Lung (tissue), 12 donors: Measurements from ENCODE around the gene SGPL1. TPM values are rescaled to one million over a fixed set of nuclear protein-coding genes. Genes with fewer than 3 reads are reported as not detected.

Source experiments
- ATAC-seq: fragments of 200-7000 bp; cut with Tn5 transposase; one replicate; pipeline ENCODE4 v1.9.1; 2020; ENCODE audit warnings: moderate number of reproducible peaks; ENCODE audit not compliant: insufficient read depth, low FRiP score
- DNase-seq, 3 donors: peaks; one replicate each; pipeline ENCODE4 v3.0.0-alpha.2; 2013 to 2017
- H3K27ac ChIP-seq, 2 donors: one replicate each; pipeline ENCODE4 v1.5.1; 2013; ENCODE audit warnings: mild to moderate bottlenecking in 2 of 2, moderate library complexity in 2 of 2, control low read depth in 1 of 2, inconsistent platforms in 1 of 2, low read depth in 1 of 2, low read length in 1 of 2
- H3K27me3 ChIP-seq, 3 donors: one replicate each; pipeline ENCODE4 v1.5.1; 2013; ENCODE audit warnings: low read length in 2 of 3; ENCODE audit not compliant: control insufficient read depth in 3 of 3, insufficient read depth in 3 of 3
- H3K36me3 ChIP-seq, 4 donors: one replicate each; pipeline ENCODE4 v1.5.1; 2013; ENCODE audit warnings: low read length in 4 of 4, mild to moderate bottlenecking in 1 of 4, moderate library complexity in 1 of 4; ENCODE audit not compliant: control insufficient read depth in 4 of 4, insufficient read depth in 4 of 4
- H3K4me1 ChIP-seq, 5 donors: one replicate each; pipeline ENCODE4 v1.5.1; 2013; ENCODE audit warnings: low read length in 5 of 5, mild to moderate bottlenecking in 2 of 5, moderate library complexity in 1 of 5; ENCODE audit not compliant: control insufficient read depth in 5 of 5, insufficient read depth in 5 of 5
- H3K4me3 ChIP-seq: one replicate; pipeline ENCODE4 v1.5.1; 2013; ENCODE audit warnings: mild to moderate bottlenecking, control low read depth, moderate library complexity
- H3K9ac ChIP-seq, 2 donors: one replicate each; pipeline ENCODE4 v1.5.1; 2013; ENCODE audit warnings: low read length in 2 of 2, control low read depth in 1 of 2; ENCODE audit not compliant: insufficient read depth in 1 of 2
- H3K9me3 ChIP-seq, 4 donors: one replicate each; pipeline ENCODE4 v1.5.1; 2013; ENCODE audit warnings: low read length in 3 of 4, mild to moderate bottlenecking in 1 of 4, moderate library complexity in 1 of 4; ENCODE audit not compliant: control insufficient read depth in 4 of 4, insufficient read depth in 3 of 4
- WGBS, 2 donors: extraction: QIAGEN DNeasy Blood & Tissue Kit; methylation state at CpG; one replicate each; pipeline ENCODE4 v1.1.7; 2013; 5-methylcytosine and 5-hydroxymethylcytosine counted together
- polyA plus RNA-seq, 2 donors: library from polyadenylated mRNA; stranded (reverse); fragments of 200-250 nt; gene quantifications; one replicate each; pipeline ENCODE4 v1.2.1, GENCODE V29; 2013
- total RNA-seq, 2 donors: library from RNA; depleted of rRNA in 1 of 2; stranded (reverse); fragments of >200 nt in 1 of 2; gene quantifications; one replicate each; pipeline ENCODE4 v1.2.1, GENCODE V29; 2014 to 2021
- TF ChIP-seq, protein P1 (sequence below): IDR thresholded peaks from 2 replicates; pipeline ENCODE4 v1.5.1; 2012; ENCODE audit warnings: mild to moderate bottlenecking; ENCODE audit errors: control extremely low read depth, extremely low read depth
- donor health status: control.
- donor health status: control.
- donor health status: Bipolar disorder and iron deficiency.
- donor health status: healthy.
- donor health status: DM: yes; HTN: yes; CAD: no.

SGPL1 gene
- total and polyA plus RNA-seq, 4 donors: 8.3 to 57.4 (median 30.8) TPM

DNA sequence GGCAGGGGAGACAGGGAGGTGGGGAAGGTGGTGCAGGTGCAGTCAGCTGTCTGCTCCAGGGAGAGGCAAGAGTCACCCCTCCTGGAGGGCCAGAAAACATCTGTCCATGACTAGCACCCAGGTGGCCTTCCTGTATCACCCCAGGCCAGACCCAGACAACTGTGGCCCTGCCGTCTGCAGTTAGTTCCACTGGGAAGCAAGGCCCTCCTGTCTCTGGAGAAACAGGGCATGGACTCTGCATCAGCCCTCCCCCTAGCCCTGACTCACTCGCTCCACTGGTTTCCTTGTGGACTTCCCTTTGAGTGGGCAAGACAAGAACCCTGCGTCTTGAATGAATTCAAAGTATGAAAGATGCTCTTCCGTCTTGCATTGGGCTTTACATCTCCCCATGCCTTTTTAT is 43.1 kb upstream of the SGPL1 start:
- H3K4me1 ChIP-seq: peaks cover 0 to 5% (median 0%) of the 10 kb centered on the region in 5 donors
- no peak overlapping the region for H3K27ac ChIP-seq
- TF ChIP-seq, protein P1, sequence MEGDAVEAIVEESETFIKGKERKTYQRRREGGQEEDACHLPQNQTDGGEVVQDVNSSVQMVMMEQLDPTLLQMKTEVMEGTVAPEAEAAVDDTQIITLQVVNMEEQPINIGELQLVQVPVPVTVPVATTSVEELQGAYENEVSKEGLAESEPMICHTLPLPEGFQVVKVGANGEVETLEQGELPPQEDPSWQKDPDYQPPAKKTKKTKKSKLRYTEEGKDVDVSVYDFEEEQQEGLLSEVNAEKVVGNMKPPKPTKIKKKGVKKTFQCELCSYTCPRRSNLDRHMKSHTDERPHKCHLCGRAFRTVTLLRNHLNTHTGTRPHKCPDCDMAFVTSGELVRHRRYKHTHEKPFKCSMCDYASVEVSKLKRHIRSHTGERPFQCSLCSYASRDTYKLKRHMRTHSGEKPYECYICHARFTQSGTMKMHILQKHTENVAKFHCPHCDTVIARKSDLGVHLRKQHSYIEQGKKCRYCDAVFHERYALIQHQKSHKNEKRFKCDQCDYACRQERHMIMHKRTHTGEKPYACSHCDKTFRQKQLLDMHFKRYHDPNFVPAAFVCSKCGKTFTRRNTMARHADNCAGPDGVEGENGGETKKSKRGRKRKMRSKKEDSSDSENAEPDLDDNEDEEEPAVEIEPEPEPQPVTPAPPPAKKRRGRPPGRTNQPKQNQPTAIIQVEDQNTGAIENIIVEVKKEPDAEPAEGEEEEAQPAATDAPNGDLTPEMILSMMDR: no peak
- no peak overlapping the region for H3K4me3 ChIP-seq
- 88 to 92% methylated on average over 4 of the region's 4 CpGs for WGBS, 2 donors
- H3K9me3 ChIP-seq: no peaks in the 10 kb centered on the region
- H3K36me3 ChIP-seq: no peaks in the 10 kb centered on the region
- ATAC-seq (no peak), DNase-seq (no peak)
- H3K27me3 ChIP-seq: no peaks in the 10 kb centered on the region
- no peak overlapping the region for H3K9ac ChIP-seq

- WGBS, 2 donors: 81 to 87% methylated on average over 9 of the region's 9 CpGs
- Histone ChIP-seq H3K4me1 (peaks cover 0 to 5% (median 0%) of the 10 kb centered on the region in 5 donors), H3K27ac (no peak overlapping the region)
These were observed 42.3 kb upstream of the SGPL1 start for GRCh38 chr10:70773461-70773860.

GRCh38 chr10:70773965-70774809 is 41.6 kb upstream of the SGPL1 start:
- no peaks in the 10 kb centered on the region for H3K36me3 ChIP-seq
- no peak overlapping the region for H3K4me3 ChIP-seq
- DNase-seq: no peak
- no peak overlapping the region for H3K9ac ChIP-seq
- H3K27ac ChIP-seq: no peak overlapping the region
- no peak for ATAC-seq
- 87 to 88% methylated on average over 14 of the region's 14 CpGs for WGBS, 2 donors
- H3K9me3 ChIP-seq: no peaks in the 10 kb centered on the region
- no peaks in the 10 kb centered on the region for H3K27me3 ChIP-seq
- H3K4me1 ChIP-seq: peaks cover 0 to 5% (median 0%) of the 10 kb centered on the region in 5 donors
- TF ChIP-seq, protein P1: no peak

More at GRCh38 chr10:70773461-70773860, 42.3 kb upstream of the SGPL1 start:
- Histone ChIP-seq H3K27me3 (no peaks in the 10 kb centered on the region), H3K9ac (no peak overlapping the region), H3K9me3 (no peaks in the 10 kb centered on the region), H3K36me3 (no peaks in the 10 kb centered on the region), H3K4me3 (no peak overlapping the region)
- ATAC-seq (no peak), DNase-seq (no peak)
- TF ChIP-seq, protein P1: no peak
